ENCODE data around the gene CARS2.

The CARS2 gene

DNA sequence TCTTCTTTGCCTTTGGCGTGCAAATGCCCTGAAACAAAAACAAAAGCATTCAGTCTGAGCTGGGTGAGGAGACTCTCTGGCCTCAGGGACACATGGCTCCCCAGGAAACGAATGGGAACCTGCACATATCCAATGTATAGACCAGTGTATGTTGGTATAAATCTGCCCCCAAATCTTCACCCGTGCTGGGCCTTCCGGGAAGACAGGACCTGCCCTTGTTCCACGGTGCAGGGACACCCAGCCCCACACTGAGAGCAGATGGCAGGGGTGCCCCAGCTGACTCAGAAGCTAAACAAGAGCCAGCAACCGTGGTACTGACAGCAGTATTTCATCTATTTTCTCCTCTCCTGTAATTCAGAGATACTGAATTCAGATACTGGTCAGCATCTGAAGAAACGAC is 42.4 kb downstream of the CARS2 start:
- TF ChIP-seq, protein P1, sequence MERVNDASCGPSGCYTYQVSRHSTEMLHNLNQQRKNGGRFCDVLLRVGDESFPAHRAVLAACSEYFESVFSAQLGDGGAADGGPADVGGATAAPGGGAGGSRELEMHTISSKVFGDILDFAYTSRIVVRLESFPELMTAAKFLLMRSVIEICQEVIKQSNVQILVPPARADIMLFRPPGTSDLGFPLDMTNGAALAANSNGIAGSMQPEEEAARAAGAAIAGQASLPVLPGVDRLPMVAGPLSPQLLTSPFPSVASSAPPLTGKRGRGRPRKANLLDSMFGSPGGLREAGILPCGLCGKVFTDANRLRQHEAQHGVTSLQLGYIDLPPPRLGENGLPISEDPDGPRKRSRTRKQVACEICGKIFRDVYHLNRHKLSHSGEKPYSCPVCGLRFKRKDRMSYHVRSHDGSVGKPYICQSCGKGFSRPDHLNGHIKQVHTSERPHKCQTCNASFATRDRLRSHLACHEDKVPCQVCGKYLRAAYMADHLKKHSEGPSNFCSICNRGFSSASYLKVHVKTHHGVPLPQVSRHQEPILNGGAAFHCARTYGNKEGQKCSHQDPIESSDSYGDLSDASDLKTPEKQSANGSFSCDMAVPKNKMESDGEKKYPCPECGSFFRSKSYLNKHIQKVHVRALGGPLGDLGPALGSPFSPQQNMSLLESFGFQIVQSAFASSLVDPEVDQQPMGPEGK (CRISPR knock-in tag; IDR thresholded peaks at IDR 0.05; ENCODE audit: borderline replicate concordance), result no peak
- TF ChIP-seq ESRRG (CRISPR knock-in tag; IDR thresholded peaks at IDR 0.05) (no peak), ZNF70 (CRISPR knock-in tag; IDR thresholded peaks at IDR 0.05) (no peak), BACH2 (CRISPR knock-in tag; IDR thresholded peaks at IDR 0.05; ENCODE audit: borderline replicate concordance) (no peak), ZFP3 (CRISPR knock-in tag; IDR thresholded peaks at IDR 0.05) (no peak), GLIS3 (CRISPR knock-in tag; IDR thresholded peaks at IDR 0.05) (no peak), SNAI2 (CRISPR knock-in tag; IDR thresholded peaks at IDR 0.05) (no peak), RARB (CRISPR knock-in tag; IDR thresholded peaks at IDR 0.05) (no peak), ARNTL (CRISPR knock-in tag; IDR thresholded peaks at IDR 0.05; ENCODE audit: borderline replicate concordance, low read depth) (no peak), ZNF8 (CRISPR knock-in tag; IDR thresholded peaks at IDR 0.05) (no peak), TCF4 (CRISPR knock-in tag; IDR thresholded peaks at IDR 0.05; ENCODE audit: borderline replicate concordance) (no peak), CSDC2 (CRISPR knock-in tag; IDR thresholded peaks at IDR 0.05) (no peak), PPARA (CRISPR knock-in tag; IDR thresholded peaks at IDR 0.05; ENCODE audit: borderline replicate concordance) (no peak)
- TF ChIP-seq, protein P2, sequence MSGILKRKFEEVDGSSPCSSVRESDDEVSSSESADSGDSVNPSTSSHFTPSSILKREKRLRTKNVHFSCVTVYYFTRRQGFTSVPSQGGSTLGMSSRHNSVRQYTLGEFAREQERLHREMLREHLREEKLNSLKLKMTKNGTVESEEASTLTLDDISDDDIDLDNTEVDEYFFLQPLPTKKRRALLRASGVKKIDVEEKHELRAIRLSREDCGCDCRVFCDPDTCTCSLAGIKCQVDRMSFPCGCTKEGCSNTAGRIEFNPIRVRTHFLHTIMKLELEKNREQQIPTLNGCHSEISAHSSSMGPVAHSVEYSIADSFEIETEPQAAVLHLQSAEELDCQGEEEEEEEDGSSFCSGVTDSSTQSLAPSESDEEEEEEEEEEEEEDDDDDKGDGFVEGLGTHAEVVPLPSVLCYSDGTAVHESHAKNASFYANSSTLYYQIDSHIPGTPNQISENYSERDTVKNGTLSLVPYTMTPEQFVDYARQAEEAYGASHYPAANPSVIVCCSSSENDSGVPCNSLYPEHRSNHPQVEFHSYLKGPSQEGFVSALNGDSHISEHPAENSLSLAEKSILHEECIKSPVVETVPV (CRISPR knock-in tag; IDR thresholded peaks at IDR 0.05), result no peak
- TF ChIP-seq, protein P3, sequence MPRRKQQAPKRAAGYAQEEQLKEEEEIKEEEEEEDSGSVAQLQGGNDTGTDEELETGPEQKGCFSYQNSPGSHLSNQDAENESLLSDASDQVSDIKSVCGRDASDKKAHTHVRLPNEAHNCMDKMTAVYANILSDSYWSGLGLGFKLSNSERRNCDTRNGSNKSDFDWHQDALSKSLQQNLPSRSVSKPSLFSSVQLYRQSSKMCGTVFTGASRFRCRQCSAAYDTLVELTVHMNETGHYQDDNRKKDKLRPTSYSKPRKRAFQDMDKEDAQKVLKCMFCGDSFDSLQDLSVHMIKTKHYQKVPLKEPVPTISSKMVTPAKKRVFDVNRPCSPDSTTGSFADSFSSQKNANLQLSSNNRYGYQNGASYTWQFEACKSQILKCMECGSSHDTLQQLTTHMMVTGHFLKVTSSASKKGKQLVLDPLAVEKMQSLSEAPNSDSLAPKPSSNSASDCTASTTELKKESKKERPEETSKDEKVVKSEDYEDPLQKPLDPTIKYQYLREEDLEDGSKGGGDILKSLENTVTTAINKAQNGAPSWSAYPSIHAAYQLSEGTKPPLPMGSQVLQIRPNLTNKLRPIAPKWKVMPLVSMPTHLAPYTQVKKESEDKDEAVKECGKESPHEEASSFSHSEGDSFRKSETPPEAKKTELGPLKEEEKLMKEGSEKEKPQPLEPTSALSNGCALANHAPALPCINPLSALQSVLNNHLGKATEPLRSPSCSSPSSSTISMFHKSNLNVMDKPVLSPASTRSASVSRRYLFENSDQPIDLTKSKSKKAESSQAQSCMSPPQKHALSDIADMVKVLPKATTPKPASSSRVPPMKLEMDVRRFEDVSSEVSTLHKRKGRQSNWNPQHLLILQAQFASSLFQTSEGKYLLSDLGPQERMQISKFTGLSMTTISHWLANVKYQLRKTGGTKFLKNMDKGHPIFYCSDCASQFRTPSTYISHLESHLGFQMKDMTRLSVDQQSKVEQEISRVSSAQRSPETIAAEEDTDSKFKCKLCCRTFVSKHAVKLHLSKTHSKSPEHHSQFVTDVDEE (CRISPR knock-in tag; IDR thresholded peaks at IDR 0.05), result no peak
- TF ChIP-seq, protein P4, sequence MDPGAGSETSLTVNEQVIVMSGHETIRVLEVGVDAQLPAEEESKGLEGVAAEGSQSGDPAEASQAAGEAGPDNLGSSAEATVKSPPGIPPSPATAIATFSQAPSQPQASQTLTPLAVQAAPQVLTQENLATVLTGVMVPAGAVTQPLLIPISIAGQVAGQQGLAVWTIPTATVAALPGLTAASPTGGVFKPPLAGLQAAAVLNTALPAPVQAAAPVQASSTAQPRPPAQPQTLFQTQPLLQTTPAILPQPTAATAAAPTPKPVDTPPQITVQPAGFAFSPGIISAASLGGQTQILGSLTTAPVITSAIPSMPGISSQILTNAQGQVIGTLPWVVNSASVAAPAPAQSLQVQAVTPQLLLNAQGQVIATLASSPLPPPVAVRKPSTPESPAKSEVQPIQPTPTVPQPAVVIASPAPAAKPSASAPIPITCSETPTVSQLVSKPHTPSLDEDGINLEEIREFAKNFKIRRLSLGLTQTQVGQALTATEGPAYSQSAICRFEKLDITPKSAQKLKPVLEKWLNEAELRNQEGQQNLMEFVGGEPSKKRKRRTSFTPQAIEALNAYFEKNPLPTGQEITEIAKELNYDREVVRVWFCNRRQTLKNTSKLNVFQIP (CRISPR knock-in tag; IDR thresholded peaks at IDR 0.05; ENCODE audit: borderline replicate concordance, low read depth), result no peak
- ATAC-seq, result no peak

DNA sequence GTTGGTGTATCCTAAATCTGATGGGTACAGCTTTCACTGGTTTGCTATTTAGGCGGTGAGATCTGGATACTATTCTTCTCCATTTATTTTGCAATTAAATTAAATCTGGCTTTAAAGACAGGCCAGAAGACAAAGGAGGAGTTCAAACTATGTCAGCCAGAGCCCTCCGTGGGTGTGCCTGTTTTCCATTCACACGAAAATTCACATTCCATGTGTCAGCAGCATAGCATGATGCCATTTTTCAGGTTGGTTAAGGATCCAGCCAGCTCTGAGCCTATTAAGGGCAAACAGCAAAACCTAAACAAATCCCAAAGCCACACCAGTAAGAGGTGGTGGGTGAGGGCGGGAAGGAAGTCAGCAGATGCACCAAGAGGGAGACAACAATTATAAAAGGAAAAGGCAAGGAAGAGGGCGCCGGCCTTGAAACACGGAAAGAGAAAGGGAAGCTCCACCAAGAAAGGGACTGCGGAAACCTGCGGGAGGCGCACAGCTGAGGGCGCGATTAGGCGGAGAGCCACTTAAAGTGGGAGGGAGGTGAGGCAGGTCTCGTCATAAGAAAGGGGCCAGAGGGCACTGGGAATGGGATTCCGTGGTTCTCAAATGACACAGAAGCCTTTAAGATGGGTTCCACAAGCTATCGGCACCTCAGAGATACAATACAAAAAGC is 43.0 kb downstream of the CARS2 start:
- TF ChIP-seq BACH2 (CRISPR knock-in tag; IDR thresholded peaks at IDR 0.05; ENCODE audit: borderline replicate concordance) (no peak), TCF4 (CRISPR knock-in tag; IDR thresholded peaks at IDR 0.05; ENCODE audit: borderline replicate concordance) (no peak), ZNF8 (CRISPR knock-in tag; IDR thresholded peaks at IDR 0.05) (no peak), ZC3H10 (CRISPR knock-in tag; IDR thresholded peaks at IDR 0.05) (no peak), RARB (CRISPR knock-in tag; IDR thresholded peaks at IDR 0.05) (no peak), ZFP30 (CRISPR knock-in tag; IDR thresholded peaks at IDR 0.05) (no peak), TOX (CRISPR knock-in tag; IDR thresholded peaks at IDR 0.05; ENCODE audit: borderline replicate concordance) (no peak), ARNTL (CRISPR knock-in tag; IDR thresholded peaks at IDR 0.05; ENCODE audit: borderline replicate concordance, low read depth) (no peak), CSDC2 (CRISPR knock-in tag; IDR thresholded peaks at IDR 0.05) (no peak), ZFP3 (CRISPR knock-in tag; IDR thresholded peaks at IDR 0.05) (no peak)
- TF ChIP-seq, protein P1 (CRISPR knock-in tag; IDR thresholded peaks at IDR 0.05; ENCODE audit: borderline replicate concordance), result no peak
- TF ChIP-seq, protein P5, sequence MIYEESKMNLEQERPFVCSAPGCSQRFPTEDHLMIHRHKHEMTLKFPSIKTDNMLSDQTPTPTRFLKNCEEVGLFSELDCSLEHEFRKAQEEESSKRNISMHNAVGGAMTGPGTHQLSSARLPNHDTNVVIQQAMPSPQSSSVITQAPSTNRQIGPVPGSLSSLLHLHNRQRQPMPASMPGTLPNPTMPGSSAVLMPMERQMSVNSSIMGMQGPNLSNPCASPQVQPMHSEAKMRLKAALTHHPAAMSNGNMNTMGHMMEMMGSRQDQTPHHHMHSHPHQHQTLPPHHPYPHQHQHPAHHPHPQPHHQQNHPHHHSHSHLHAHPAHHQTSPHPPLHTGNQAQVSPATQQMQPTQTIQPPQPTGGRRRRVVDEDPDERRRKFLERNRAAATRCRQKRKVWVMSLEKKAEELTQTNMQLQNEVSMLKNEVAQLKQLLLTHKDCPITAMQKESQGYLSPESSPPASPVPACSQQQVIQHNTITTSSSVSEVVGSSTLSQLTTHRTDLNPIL (CRISPR knock-in tag; IDR thresholded peaks at IDR 0.05; ENCODE audit: low read depth), result no peak
- TF ChIP-seq, protein P3 (CRISPR knock-in tag; IDR thresholded peaks at IDR 0.05), result no peak
- TF ChIP-seq, protein P2 (CRISPR knock-in tag; IDR thresholded peaks at IDR 0.05), result no peak
- ATAC-seq, result no peak
